AG04449 (cell line): ENCODE data around the gene GPC5.

ENCODE experiments used
- CTCF ChIA-PET: fragments of 350-600 bp; formaldehyde crosslinking; extraction: SDS; loops from one replicate; lab custom pipeline; 2021; ENCODE audit warnings: antibody characterized with exemption; lab: Yijun Ruan, JAX
- POLR2A ChIA-PET: fragments of 400-600, 350-600 bp; formaldehyde crosslinking; extraction: SDS; loops from one replicate; lab custom pipeline; 2020; ENCODE audit warnings: antibody characterized with exemption, inconsistent platforms; lab: Yijun Ruan, JAX
- DNase-seq: peaks from one replicate; pipeline ENCODE4 v3.0.0-alpha.2; 2010; ENCODE audit warnings: low read depth, low spot score
- H3K4me3 ChIP-seq: 2 replicates; pipeline ENCODE4 v1.5.1; 2011; ENCODE audit warnings: low read depth, mild to moderate bottlenecking, control low read depth, low read length
- CTCF ChIP-seq: IDR thresholded peaks from one replicate; pipeline ENCODE4 v1.5.1; 2011; ENCODE audit warnings: mild to moderate bottlenecking, moderate library complexity, low read length, control low read depth, inconsistent platforms; ENCODE audit not compliant: insufficient read depth; ENCODE audit errors: missing control alignments

Gene GPC5

GRCh38 chr13:92657565-92657964 lies 1259.1 kb downstream of the GPC5 start:
- no peak for DNase-seq
- ChIA-PET POLR2A (no interaction called here), CTCF (no interaction called here)
- no peak overlapping the region for H3K4me3 ChIP-seq
- no peak for TF ChIP-seq CTCF

- TF ChIP-seq CTCF: no peak
- ChIA-PET CTCF (no interaction called here), POLR2A (no interaction called here)
- no peak for DNase-seq
- H3K4me3 ChIP-seq: no peak overlapping the region
These were observed 1259.9 kb downstream of the GPC5 start for GRCh38 chr13:92658293-92658692.

GRCh38 chr13:92661406-92661805 lies 1263.0 kb downstream of the GPC5 start:
- no peak for TF ChIP-seq CTCF
- CTCF ChIA-PET: no interaction called here
- DNase-seq: no peak
- POLR2A ChIA-PET: no interaction called here
- no peak overlapping the region for H3K4me3 ChIP-seq

GRCh38 chr13:92668157-92668556 lies 1269.7 kb downstream of the GPC5 start:
- H3K4me3 ChIP-seq: no peak overlapping the region
- DNase-seq: no peak
- CTCF ChIA-PET: no interaction called here
- TF ChIP-seq CTCF: no peak
- POLR2A ChIA-PET: no interaction called here

- CTCF ChIA-PET: interaction anchor here (0.7 kb wide), 1 partner anchor 482 kb away, joined by 3 read pairs; no protein-coding TSS in a partner anchor
These were observed 1271.7 kb downstream of the GPC5 start for GRCh38 chr13:92670096-92670495.

GRCh38 chr13:92671821-92672220 lies 1273.4 kb downstream of the GPC5 start:
- DNase-seq: no peak
- CTCF ChIA-PET: no interaction called here
- POLR2A ChIA-PET: no interaction called here
- H3K4me3 ChIP-seq: no peak overlapping the region
- TF ChIP-seq CTCF: no peak

More at GRCh38 chr13:92670096-92670495, 1271.7 kb downstream of the GPC5 start:
- TF ChIP-seq CTCF: no peak
- H3K4me3 ChIP-seq: no peak overlapping the region
- POLR2A ChIA-PET: no interaction called here
- DNase-seq: no peak

- CTCF ChIA-PET: no interaction called here
- POLR2A ChIA-PET: no interaction called here
- TF ChIP-seq CTCF: no peak
- H3K4me3 ChIP-seq: no peak overlapping the region
- no peak for DNase-seq
These were observed 1277.8 kb downstream of the GPC5 start for GRCh38 chr13:92676246-92676645.
